GM19035 (cell line): ENCODE data around the gene TP53I11.

Experiments used
- ATAC-seq: cut with Tn5 transposase; IDR thresholded peaks from one replicate; pipeline ENCODE4 v1.9.1; 2021; ENCODE audit not compliant: unreplicated experiment

TP53I11 gene

GRCh38 chr11:44916331-44916730 is 34.4 kb downstream of the TP53I11 start:
- no peak for ATAC-seq

GRCh38 chr11:44915621-44916020 is 35.1 kb downstream of the TP53I11 start:
- ATAC-seq: no peak

GRCh38 chr11:44915004-44915403 is 35.7 kb downstream of the TP53I11 start:
- no peak for ATAC-seq

GRCh38 chr11:44914105-44914504 is 36.6 kb downstream of the TP53I11 start:
- no peak for ATAC-seq

- ATAC-seq: no peak
Measured at GRCh38 chr11:44913502-44913901, 37.2 kb downstream of the TP53I11 start.

GRCh38 chr11:44912270-44912987 is 38.3 kb downstream of the TP53I11 start:
- ATAC-seq: no peak

GRCh38 chr11:44911029-44911814 is 39.5 kb downstream of the TP53I11 start:
- ATAC-seq: no peak

- no peak for ATAC-seq
Measured at GRCh38 chr11:44910591-44910990, 40.1 kb downstream of the TP53I11 start.

GRCh38 chr11:44909557-44909956 is 41.1 kb downstream of the TP53I11 start:
- no peak for ATAC-seq

GRCh38 chr11:44906649-44907048 is 44.0 kb downstream of the TP53I11 start:
- ATAC-seq: no peak

GRCh38 chr11:44905131-44905866 is 45.4 kb downstream of the TP53I11 start:
- no peak for ATAC-seq

- no peak for ATAC-seq
Measured at GRCh38 chr11:44904261-44905020, 46.2 kb downstream of the TP53I11 start.

- ATAC-seq: no peak
Measured at GRCh38 chr11:44903518-44903917, 47.2 kb downstream of the TP53I11 start.

GRCh38 chr11:44903035-44903434 is 47.6 kb downstream of the TP53I11 start:
- no peak for ATAC-seq

GRCh38 chr11:44901786-44902185 is 48.9 kb downstream of the TP53I11 start:
- ATAC-seq: no peak

- no peak for ATAC-seq
Measured at GRCh38 chr11:44901120-44901633, 49.5 kb downstream of the TP53I11 start.

- no peak for ATAC-seq
Measured at GRCh38 chr11:44899959-44900358, 50.7 kb downstream of the TP53I11 start.

- ATAC-seq: no peak
Measured at GRCh38 chr11:44893846-44894617, 56.7 kb downstream of the TP53I11 start.

- ATAC-seq: no peak
Measured at GRCh38 chr11:44893308-44893822, 57.3 kb downstream of the TP53I11 start.

GRCh38 chr11:44892843-44893242 is 57.8 kb downstream of the TP53I11 start:
- ATAC-seq: no peak
